ENCODE data around the gene NME3. TPM values are rescaled to one million over a fixed set of nuclear protein-coding genes. Genes with fewer than 3 reads are reported as not detected.

The NME3 gene
- total RNA-seq, 4 donors from 2014 or later: 49.9 to 106 (median 87.2) TPM

GRCh38 chr16:1769402-1770300, 1.7 kb downstream of the NME3 start:
- Histone ChIP-seq H3K4me3 (peak overlapping the region in 1 of 2 donors; percentile 84), H3K27ac (peak overlapping the region; percentile 32 to 99 (median 97)), H3K36me3 (peaks cover 0 to 53% of the 10 kb centered on the region in 2 donors), H3K4me1 (peaks cover 0 to 51% (median 23%) of the 10 kb centered on the region in 3 donors), H3K27me3 (no peaks in the 10 kb centered on the region), H3K9me3 (no peaks in the 10 kb centered on the region)
- no peak for ATAC-seq
- WGBS, 2 donors (ENCODE audit: low coverage in 1 of 2): no CpG with 5 or more reads among the region's 27 CpGs
- TF ChIP-seq POLR2AphosphoS5 (IDR thresholded peaks at IDR 0.05): no peak
- no peak for TF ChIP-seq POLR2A (IDR thresholded peaks at IDR 0.05)
- TF ChIP-seq CTCF (IDR thresholded peaks at IDR 0.05): no peak
- no peak for TF ChIP-seq EP300 (IDR thresholded peaks at IDR 0.05)

- TF ChIP-seq POLR2A (IDR thresholded peaks at IDR 0.05) (no peak), CTCF (IDR thresholded peaks at IDR 0.05) (no peak), EP300 (IDR thresholded peaks at IDR 0.05) (no peak), POLR2AphosphoS5 (IDR thresholded peaks at IDR 0.05) (no peak)
- Histone ChIP-seq H3K4me1 (peaks cover 0 to 44% (median 16%) of the 10 kb centered on the region in 3 donors), H3K27me3 (no peaks in the 10 kb centered on the region), H3K9me3 (no peaks in the 10 kb centered on the region), H3K4me3 (no peak overlapping the region), H3K27ac (peak overlapping the region in 3 of 4 donors; percentile 24 to 98 (median 96)), H3K36me3 (peaks cover 0 to 61% of the 10 kb centered on the region in 2 donors)
- 60 to 80% methylated on average over 1 of the region's 26 CpGs for WGBS, 2 donors (ENCODE audit: low coverage in 1 of 2)
- no peak for ATAC-seq
These were observed 2.5 kb downstream of the NME3 start for GRCh38 chr16:1768767-1769401.

GRCh38 chr16:1768061-1768766, 3.1 kb downstream of the NME3 start:
- Histone ChIP-seq H3K27ac (no peak overlapping the region), H3K4me3 (no peak overlapping the region), H3K9me3 (no peaks in the 10 kb centered on the region), H3K36me3 (peaks cover 0 to 67% of the 10 kb centered on the region in 2 donors), H3K27me3 (no peaks in the 10 kb centered on the region), H3K4me1 (peaks cover 0 to 45% (median 13%) of the 10 kb centered on the region in 3 donors)
- ATAC-seq: no peak
- WGBS, 2 donors (ENCODE audit: low coverage in 1 of 2): 65% methylated on average over 5 of the region's 41 CpGs; no CpG with 5 or more reads in 1 of the 2 donors
- TF ChIP-seq EP300 (IDR thresholded peaks at IDR 0.05): no peak
- TF ChIP-seq POLR2AphosphoS5 (IDR thresholded peaks at IDR 0.05): no peak
- TF ChIP-seq CTCF (IDR thresholded peaks at IDR 0.05): no peak
- no peak for TF ChIP-seq POLR2A (IDR thresholded peaks at IDR 0.05)

- Histone ChIP-seq H3K36me3 (peaks cover 0 to 76% of the 10 kb centered on the region in 2 donors), H3K4me1 (peaks cover 0 to 46% (median 13%) of the 10 kb centered on the region in 3 donors), H3K4me3 (no peak overlapping the region), H3K9me3 (no peaks in the 10 kb centered on the region), H3K27ac (no peak overlapping the region), H3K27me3 (no peaks in the 10 kb centered on the region)
- TF ChIP-seq EP300 (IDR thresholded peaks at IDR 0.05): no peak
- TF ChIP-seq POLR2A (IDR thresholded peaks at IDR 0.05): no peak
- TF ChIP-seq CTCF (IDR thresholded peaks at IDR 0.05): no peak
- TF ChIP-seq POLR2AphosphoS5 (IDR thresholded peaks at IDR 0.05): no peak
- ATAC-seq: no peak
- 90% methylated on average over 4 of the region's 42 CpGs; no CpG with 5 or more reads in 1 of the 2 donors for WGBS, 2 donors (ENCODE audit: low coverage in 1 of 2)
These were observed 4.0 kb downstream of the NME3 start for GRCh38 chr16:1767116-1767994.
